GM18909 (cell line): ENCODE results near the gene SMYD1.

ENCODE experiments used
- ATAC-seq: cut with Tn5 transposase; IDR thresholded peaks from one replicate; pipeline ENCODE4 v1.9.1; 2021; ENCODE audit warnings: mild to moderate bottlenecking; ENCODE audit not compliant: unreplicated experiment, poor library complexity

Gene SMYD1

GRCh38 chr2:88137833-88138232 lies 70.2 kb downstream of the SMYD1 start:
- no peak for ATAC-seq

GRCh38 chr2:88139203-88139702 lies 71.6 kb downstream of the SMYD1 start:
- ATAC-seq: no peak

GRCh38 chr2:88139804-88140203 lies 72.2 kb downstream of the SMYD1 start:
- no peak for ATAC-seq

DNA sequence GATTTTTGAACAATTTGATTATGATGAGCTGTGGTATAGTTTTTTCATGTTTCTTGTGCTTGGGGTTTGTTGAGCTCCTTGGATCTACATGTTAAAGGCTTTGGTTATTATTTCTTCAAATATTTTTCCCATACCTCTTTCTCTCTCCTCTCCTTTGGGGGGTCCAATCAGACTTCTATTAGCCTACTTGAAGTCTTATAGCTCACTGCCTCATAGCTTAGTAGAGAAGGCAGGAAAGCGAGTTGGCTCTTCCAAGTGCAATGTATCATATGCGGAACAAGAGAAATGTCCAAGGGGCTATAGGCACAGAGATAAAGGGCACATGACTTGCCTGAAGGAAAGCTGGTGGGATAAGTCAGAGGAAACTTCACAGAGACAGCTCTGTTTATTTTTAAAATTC lies 74.3 kb downstream of the SMYD1 start:
- ATAC-seq: no peak

DNA sequence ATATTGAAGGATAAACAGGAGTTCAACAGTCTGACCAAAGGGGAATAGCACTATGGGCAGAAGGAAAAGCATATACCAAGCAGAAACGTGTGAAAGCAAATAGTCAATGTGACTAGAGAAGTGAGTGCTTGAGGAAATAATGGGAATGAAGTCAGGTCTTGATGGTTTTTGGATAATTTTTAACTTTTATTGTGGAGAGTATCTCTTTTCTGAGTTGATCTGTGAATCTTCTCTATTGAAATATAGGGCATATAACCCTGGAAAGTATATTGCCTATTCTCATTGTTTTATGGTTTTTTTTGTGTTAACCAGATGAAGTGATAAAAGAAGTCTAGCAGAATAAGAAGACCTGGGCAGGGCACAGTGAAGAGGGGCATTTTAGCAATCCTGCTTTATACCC lies 76.6 kb downstream of the SMYD1 start:
- no peak for ATAC-seq

- ATAC-seq: no peak
Observed at GRCh38 chr2:88144914-88145497, 77.4 kb downstream of the SMYD1 start.

- no peak for ATAC-seq
Observed at GRCh38 chr2:88146590-88146989, 79.0 kb downstream of the SMYD1 start.

DNA sequence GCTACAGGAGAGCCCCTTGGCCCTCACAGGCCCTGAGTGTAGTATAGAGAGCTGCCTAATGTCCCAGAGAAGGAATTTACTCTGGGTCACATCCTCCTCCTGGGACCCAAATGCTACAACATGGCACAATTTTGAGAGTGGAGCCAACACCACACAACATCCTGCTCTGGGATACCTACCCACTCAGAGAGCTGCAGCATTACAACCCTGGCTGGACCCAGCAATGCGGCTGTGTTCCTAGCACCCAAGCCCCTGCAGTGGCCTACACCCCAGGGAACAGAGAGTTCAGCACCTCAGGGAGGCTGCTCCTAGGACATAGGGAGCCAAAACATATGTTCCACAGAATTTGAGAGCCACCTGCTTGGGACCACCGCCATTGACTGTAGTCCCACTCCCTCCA lies 79.5 kb downstream of the SMYD1 start:
- ATAC-seq: no peak

- ATAC-seq: no peak
Observed at GRCh38 chr2:88148929-88149438, 81.4 kb downstream of the SMYD1 start.

- peak; percentile 16 for ATAC-seq
Observed at GRCh38 chr2:88159481-88159880, 91.9 kb downstream of the SMYD1 start.

DNA sequence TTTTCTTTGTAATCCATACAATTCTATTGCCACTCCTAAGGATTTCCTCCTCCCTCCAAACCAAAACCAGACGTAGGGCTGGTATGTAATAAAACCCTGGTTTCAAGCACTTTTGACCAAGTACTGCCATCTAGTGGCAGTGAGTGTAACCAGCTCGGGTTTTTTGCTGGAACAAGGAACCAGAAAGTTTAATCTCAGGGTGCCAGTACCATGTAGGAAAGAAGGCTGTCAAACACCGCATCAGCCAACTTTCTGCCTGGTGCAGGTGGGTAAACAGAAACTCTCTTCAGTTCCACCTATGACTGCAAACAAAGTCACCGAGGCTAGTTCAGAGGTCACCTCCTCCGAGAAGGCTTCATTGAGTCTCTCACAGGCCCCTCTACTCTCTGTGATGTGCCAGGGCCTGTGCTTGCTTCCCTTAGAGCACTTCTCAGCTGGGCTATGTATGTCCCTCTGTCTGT lies 92.4 kb downstream of the SMYD1 start:
- ATAC-seq: peak; percentile 75

- no peak for ATAC-seq
Observed at GRCh38 chr2:88160517-88160916, 92.9 kb downstream of the SMYD1 start.

- no peak for ATAC-seq
Observed at GRCh38 chr2:88161446-88162244, 94.0 kb downstream of the SMYD1 start.
